SU-DHL-6 (cell line): ENCODE results near the gene RIOK1.

Experiments used
- CTCF ChIP-seq: fragments of 200-600 bp; sonication (generic); IDR thresholded peaks from one replicate; pipeline ENCODE4 v1.5.1; 2017; ENCODE audit warnings: antibody characterized with exemption, mild to moderate bottlenecking, low read length, moderate library complexity; ENCODE audit not compliant: insufficient read depth, poor library complexity, severe bottlenecking
- EZH2phosphoT487 ChIP-seq: fragments of 200-600 bp; sonication (generic), shearing (Covaris generic); conservative IDR thresholded peaks from 2 replicates; pipeline ENCODE4 v1.6.1; 2018; ENCODE audit warnings: mild to moderate bottlenecking, antibody characterized with exemption, low read length, moderate library complexity, mixed read lengths

GRCh38 chr6:7463785-7464184 lies 74.2 kb downstream of the RIOK1 start:
- no peak for TF ChIP-seq EZH2phosphoT487
- no peak for TF ChIP-seq CTCF
